ENCODE measurements around the gene GRID2.

GRCh38 chr4:93540562-93540961 is 1236.8 kb downstream of the GRID2 start:
- TF ChIP-seq ARNTL (CRISPR knock-in tag; IDR thresholded peaks at IDR 0.05; ENCODE audit: borderline replicate concordance, low read depth) (no peak), PATZ1 (CRISPR knock-in tag; IDR thresholded peaks at IDR 0.05; ENCODE audit: borderline replicate concordance) (no peak), TOX (CRISPR knock-in tag; IDR thresholded peaks at IDR 0.05; ENCODE audit: borderline replicate concordance) (no peak), CREB5 (CRISPR knock-in tag; IDR thresholded peaks at IDR 0.05; ENCODE audit: low read depth) (no peak), ZFP3 (CRISPR knock-in tag; IDR thresholded peaks at IDR 0.05) (no peak), ESRRG (CRISPR knock-in tag; IDR thresholded peaks at IDR 0.05) (no peak), TCF4 (CRISPR knock-in tag; IDR thresholded peaks at IDR 0.05; ENCODE audit: borderline replicate concordance) (no peak)

Data from SK-N-SH treated with all-trans-retinoic acid at 6 μM for 48 hours (cell line).